HepG2 (cell line): ENCODE results near the gene ZNF213. TPM values are rescaled to one million over a fixed set of nuclear protein-coding genes. Genes with fewer than 3 reads are reported as not detected.
"Not testable (repeated sequence)": the region's sequence is repeated elsewhere in the genome, so short reads cannot be mapped to it uniquely, and the experiment has no call there.

ENCODE experiments used
- ATAC-seq: fragments of 200-7000 bp; cut with Tn5 transposase; 3 replicates; pipeline ENCODE4 v1.9.1; 2020; ENCODE audit warnings: mild to moderate bottlenecking, moderate library complexity
- BruUV-seq: library from RNA; stranded (reverse); fragments of 400-500 nt; replicated peaks from 2 replicates; lab custom pipeline; 2021; lab: Mats Ljungman, UMichigan
- CTCF ChIA-PET: fragments of 300-600 bp; formaldehyde crosslinking; extraction: SDS; loops from one replicate; lab custom pipeline; 2021; ENCODE audit warnings: low total read pairs, inconsistent platforms, low intra/inter-chr PET ratio; lab: Yijun Ruan, JAX
- POLR2A ChIA-PET: fragments of 350-600 bp; sonication (Branson Sonifier 250); formaldehyde crosslinking; loops from one replicate; lab custom pipeline; 2020; ENCODE audit warnings: antibody characterized with exemption, inconsistent platforms; lab: Yijun Ruan, JAX
- DNase-seq: peaks from one replicate; pipeline ENCODE4 v3.0.0-alpha.2; 2015; ENCODE audit warnings: low spot score
- FAIRE-seq: peaks from 3 replicates; lab custom pipeline; 2011; peaks lifted over from hg19 to GRCh38; lab: Jason Lieb, UNC
- H2AFZ ChIP-seq: one replicate; pipeline ENCODE4 v1.6.1; 2011; ENCODE audit warnings: low read length, inconsistent platforms
- H3K27ac ChIP-seq: fragments of 300-600 bp; 3 replicates; pipeline ENCODE4 v1.8.0; 2011; ENCODE audit warnings: mixed run types, mild to moderate bottlenecking, mixed read lengths, low read length, inconsistent platforms; ENCODE audit not compliant: insufficient read depth; ENCODE audit errors: extremely low read length
- H3K27me3 ChIP-seq, 2 experiments: fragments of 200-600 bp in 1 of 2; 2 replicates in 1 of 2; 3 replicates in 1 of 2; pipeline versions ENCODE4 v1.6.0 to v1.8.0; 2011; ENCODE audit warnings: low read length in 2 of 2, mild to moderate bottlenecking in 2 of 2, moderate library complexity in 2 of 2, inconsistent platforms in 1 of 2; ENCODE audit not compliant: insufficient read depth in 2 of 2, control insufficient read depth in 1 of 2
- H3K36me3 ChIP-seq, 2 experiments: fragments of 200-600 bp in 1 of 2; replicated peaks in 1 of 2; 2 replicates in 1 of 2; 3 replicates in 1 of 2; pipeline versions ENCODE4 v1.5.1 to v1.8.0; 2011; ENCODE audit warnings: low read length in 2 of 2, inconsistent platforms in 1 of 2; ENCODE audit not compliant: insufficient read depth in 2 of 2, control insufficient read depth in 1 of 2
- H3K4me1 ChIP-seq: 2 replicates; pipeline ENCODE4 v1.5.1; 2012; ENCODE audit warnings: low read length, inconsistent platforms; ENCODE audit not compliant: insufficient read depth
- H3K4me2 ChIP-seq: 2 replicates; pipeline ENCODE4 v1.6.0; 2011; ENCODE audit warnings: low read depth, low read length, inconsistent platforms
- H3K4me3 ChIP-seq, 3 experiments: fragments of 200-600 bp in 1 of 3; sonication (generic), shearing (Covaris generic) in 1 of 3; replicated peaks in 1 of 3; 2 replicates each; pipeline ENCODE4 v1.5.1; 2011 to 2016; ENCODE audit warnings: low read length in 3 of 3, inconsistent platforms in 2 of 3, low read depth in 2 of 3, mild to moderate bottlenecking in 2 of 3, control low read depth in 1 of 3, mixed read lengths in 1 of 3; ENCODE audit not compliant: insufficient read depth in 1 of 3
- H3K79me2 ChIP-seq: one replicate; pipeline ENCODE4 v1.6.1; 2011; ENCODE audit warnings: low read length, inconsistent platforms; ENCODE audit not compliant: insufficient read depth
- H3K9ac ChIP-seq: 2 replicates; pipeline ENCODE4 v1.6.0; 2011; ENCODE audit warnings: mild to moderate bottlenecking, low read depth, low read length, inconsistent platforms; ENCODE audit not compliant: insufficient read depth
- H3K9me3 ChIP-seq: 2 replicates; pipeline ENCODE4 v1.5.1; 2012; ENCODE audit warnings: mild to moderate bottlenecking, low read length
- H4K20me1 ChIP-seq: 2 replicates; pipeline ENCODE4 v1.6.0; 2011; ENCODE audit warnings: inconsistent platforms, mild to moderate bottlenecking, low read length, moderate library complexity; ENCODE audit not compliant: insufficient read depth
- TBX2 ChIP-seq: sonication (generic); formaldehyde crosslinking; IDR thresholded peaks from 2 replicates; pipeline ENCODE4 v1.5.0; 2020; ENCODE audit warnings: missing genetic modification reagents, mild to moderate bottlenecking, borderline replicate concordance
- ZNF17 ChIP-seq: sonication (generic); formaldehyde crosslinking; IDR thresholded peaks from 2 replicates; pipeline ENCODE4 v1.5.0; 2020; ENCODE audit warnings: mild to moderate bottlenecking, missing genetic modification reagents
- ZNF253 ChIP-seq: sonication (generic); formaldehyde crosslinking; IDR thresholded peaks from 2 replicates; pipeline ENCODE4 v1.8.0; 2022; ENCODE audit warnings: mild to moderate bottlenecking, missing genetic modification reagents, borderline replicate concordance
- ZNF780A ChIP-seq: sonication (generic); formaldehyde crosslinking; IDR thresholded peaks from 2 replicates; pipeline ENCODE4 v1.8.0; 2022; ENCODE audit warnings: mild to moderate bottlenecking, missing genetic modification reagents, moderate library complexity
- WGBS: methylation state at CpG from one replicate; pipeline ENCODE4 v1.1.6; 2017; ENCODE audit warnings: low lambda C conversion rate; 5-methylcytosine and 5-hydroxymethylcytosine counted together
- in situ Hi-C: cut with HindIII; loops from 2 replicates; pipeline ENCODE4 v1.10.0; 2017; ENCODE audit warnings: low pct_unique_long_range_greater_than_20kb; ENCODE audit not compliant: extremely low pct_ligation_motif_present
- intact Hi-C: fragments of 100-400 bp; cut with micrococcal nuclease; formaldehyde crosslinking; loops from one replicate; pipeline ENCODE4 v1.10.0; 2022; ENCODE audit not compliant: unreplicated experiment
- polyA plus RNA-seq, 8 experiments: library from polyadenylated mRNA; depleted of rRNA in 3 of 8; stranded (reverse) in 7 of 8; unstranded in 1 of 8; fragments of >200 nt; fragmentation: Illumina TruSeq in 4 of 8; extraction: Trizol in 4 of 8; gene quantifications; 2 replicates each; pipeline versions ENCODE4 v1.2.1 to v1.2.3, GENCODE V29; 2011 to 2016; ENCODE audit warnings: low read depth in 4 of 8, missing spikeins in 1 of 8, mixed read lengths in 1 of 8; ENCODE audit not compliant: insufficient read depth in 1 of 8
- total RNA-seq, 5 experiments: library from RNA; depleted of rRNA; stranded (reverse); fragments of >200 nt; fragmentation: Illumina TruSeq; extraction: Trizol; gene quantifications; 2 replicates each; pipeline ENCODE4 v1.2.3, GENCODE V29; 2016; ENCODE audit warnings: low read depth in 1 of 5
- TF ChIP-seq, protein P1 (sequence below): sonication (generic); formaldehyde crosslinking; IDR thresholded peaks from 2 replicates; pipeline ENCODE4 v1.5.0; 2020; ENCODE audit warnings: mild to moderate bottlenecking, missing genetic modification reagents

ZNF213 gene
- total and polyA plus RNA-seq, 2 of the 13 experiments (the other 11 are each of a cell fraction or from before 2014, with no cell fraction given) = 0.59 to 0.97 TPM

DNA sequence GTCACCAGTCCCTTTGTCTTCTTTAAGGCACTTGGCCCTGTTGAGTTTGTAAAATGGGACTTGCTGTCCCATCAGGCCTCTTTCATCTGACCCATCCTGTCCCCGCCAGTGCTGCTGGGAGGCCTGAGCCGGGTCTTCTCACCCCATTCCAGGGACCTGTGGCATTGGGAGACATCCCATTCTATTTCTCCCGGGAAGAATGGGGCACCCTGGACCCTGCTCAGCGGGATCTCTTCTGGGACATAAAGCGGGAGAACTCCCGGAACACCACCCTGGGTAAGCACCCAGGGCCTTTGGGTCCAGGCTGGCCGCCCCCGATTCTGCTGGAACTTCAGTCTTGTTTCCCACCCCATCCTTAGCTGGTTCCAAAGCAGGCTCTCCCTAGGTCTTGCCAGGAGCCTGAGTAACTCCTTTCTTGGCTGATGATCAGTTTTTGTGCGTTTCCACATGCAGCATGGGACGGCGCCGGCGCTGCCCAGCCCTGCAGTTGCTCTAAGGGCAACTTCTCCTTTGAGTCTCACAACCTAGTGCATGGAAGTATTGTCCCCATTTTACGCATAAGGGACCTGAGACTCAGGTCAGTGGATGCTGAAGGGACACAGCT is 4.1 kb downstream of the ZNF213 start:
- intact Hi-C loops = no loop called here
- BruUV-seq = no TSS peak
- Histone ChIP-seq H3K4me3 (no peak overlapping the region), H3K9ac (no peak overlapping the region), H3K4me2 (no peak overlapping the region), H4K20me1 (peaks cover under 1% of the 10 kb centered on the region; the same call in 1 of the 2 replicates), H3K79me2 (peaks cover 8% of the 10 kb centered on the region), H3K27me3 (no peaks in the 10 kb centered on the region; a peak in 1 of 5 replicates), H3K36me3 (no peaks in the 10 kb centered on the region), H2AFZ (no peak overlapping the region), H3K9me3 (no peaks in the 10 kb centered on the region), H3K27ac (no peak overlapping the region), H3K4me1 (peaks cover 14% of the 10 kb centered on the region)
- no peak for FAIRE-seq
- TF ChIP-seq ZNF780A (no peak), ZNF253 (CRISPR knock-in tag) (no peak), TBX2 (CRISPR knock-in tag) (no peak), ZNF17 (CRISPR knock-in tag) (no peak)
- TF ChIP-seq, protein P1, sequence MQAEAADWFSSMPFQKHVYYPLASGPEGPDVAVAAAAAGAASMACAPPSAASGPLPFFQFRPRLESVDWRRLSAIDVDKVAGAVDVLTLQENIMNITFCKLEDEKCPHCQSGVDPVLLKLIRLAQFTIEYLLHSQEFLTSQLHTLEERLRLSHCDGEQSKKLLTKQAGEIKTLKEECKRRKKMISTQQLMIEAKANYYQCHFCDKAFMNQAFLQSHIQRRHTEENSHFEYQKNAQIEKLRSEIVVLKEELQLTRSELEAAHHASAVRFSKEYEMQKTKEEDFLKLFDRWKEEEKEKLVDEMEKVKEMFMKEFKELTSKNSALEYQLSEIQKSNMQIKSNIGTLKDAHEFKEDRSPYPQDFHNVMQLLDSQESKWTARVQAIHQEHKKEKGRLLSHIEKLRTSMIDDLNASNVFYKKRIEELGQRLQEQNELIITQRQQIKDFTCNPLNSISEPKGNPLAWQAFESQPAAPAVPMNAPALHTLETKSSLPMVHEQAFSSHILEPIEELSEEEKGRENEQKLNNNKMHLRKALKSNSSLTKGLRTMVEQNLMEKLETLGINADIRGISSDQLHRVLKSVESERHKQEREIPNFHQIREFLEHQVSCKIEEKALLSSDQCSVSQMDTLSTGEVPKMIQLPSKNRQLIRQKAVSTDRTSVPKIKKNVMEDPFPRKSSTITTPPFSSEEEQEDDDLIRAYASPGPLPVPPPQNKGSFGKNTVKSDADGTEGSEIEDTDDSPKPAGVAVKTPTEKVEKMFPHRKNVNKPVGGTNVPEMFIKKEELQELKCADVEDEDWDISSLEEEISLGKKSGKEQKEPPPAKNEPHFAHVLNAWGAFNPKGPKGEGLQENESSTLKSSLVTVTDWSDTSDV = no peak
- ChIA-PET CTCF (no interaction called here), POLR2A (no interaction called here)
- DNase-seq = no peak
- ATAC-seq = no peak
- 94% methylated on average over 13 of the region's 14 CpGs for WGBS
- in situ Hi-C loops = no loop called here

DNA sequence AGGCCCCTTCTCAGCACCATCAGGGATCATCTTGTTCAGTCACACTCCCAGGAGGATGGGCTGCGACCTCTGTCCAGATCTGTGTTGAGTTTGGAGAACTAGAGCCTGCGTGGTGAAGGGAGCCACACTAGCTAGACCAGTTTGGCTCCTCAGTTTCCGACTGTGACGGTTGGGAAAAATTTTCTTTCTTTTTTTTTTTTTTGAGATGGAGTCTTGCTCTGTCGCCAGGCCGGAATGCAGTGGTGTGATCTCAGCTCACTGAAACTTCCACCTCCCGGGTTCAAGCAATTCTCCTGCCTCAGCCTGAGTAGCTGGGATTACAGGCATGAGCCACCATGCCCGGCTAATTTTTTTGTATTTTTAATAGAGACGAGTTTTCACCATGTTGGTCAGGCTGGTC is 4.7 kb downstream of the ZNF213 start:
- FAIRE-seq, H3K79me2 ChIP-seq, H3K27me3 ChIP-seq, H3K9ac ChIP-seq, H3K4me2 ChIP-seq, intact Hi-C loops, ATAC-seq, in situ Hi-C loops, H2AFZ ChIP-seq, POLR2A ChIA-PET, H3K9me3 ChIP-seq, BruUV-seq, H3K4me3 ChIP-seq, H4K20me1 ChIP-seq, CTCF ChIA-PET, DNase-seq, H3K36me3 ChIP-seq, H3K27ac ChIP-seq: not testable (repeated sequence)
- WGBS = 92% methylated on average over 9 of the region's 9 CpGs
- peaks cover 21% of the 10 kb centered on the region for H3K4me1 ChIP-seq
